Adipocyte (in vitro differentiated cells): ENCODE results near the gene GZMA.

Experiments
- DNase-seq: peaks from one replicate; pipeline ENCODE4 v3.0.0-alpha.2; 2015; ENCODE audit warnings: low read depth
- H3K27me3 ChIP-seq: replicated peaks from 2 replicates; pipeline ENCODE4 v1.7.0; 2013; ENCODE audit warnings: mild to moderate bottlenecking, low read length, moderate library complexity; ENCODE audit not compliant: control insufficient read depth, insufficient read depth
- H3K36me3 ChIP-seq: 2 replicates; pipeline ENCODE4 v1.7.0; 2013; ENCODE audit warnings: low read length, mild to moderate bottlenecking, moderate library complexity; ENCODE audit not compliant: control insufficient read depth, insufficient read depth, severe bottlenecking
- H3K4me1 ChIP-seq: 2 replicates; pipeline ENCODE4 v1.7.0; 2013; ENCODE audit warnings: mild to moderate bottlenecking, low read length, moderate library complexity; ENCODE audit not compliant: control insufficient read depth, insufficient read depth
- H3K4me3 ChIP-seq: 2 replicates; pipeline ENCODE4 v1.7.0; 2013; ENCODE audit warnings: mild to moderate bottlenecking, low read length, moderate library complexity
- H3K9ac ChIP-seq: 2 replicates; pipeline ENCODE4 v1.7.0; 2013; ENCODE audit warnings: mild to moderate bottlenecking, low read length, moderate library complexity
- H3K9me3 ChIP-seq: 2 replicates; pipeline ENCODE4 v1.7.0; 2013; ENCODE audit warnings: mild to moderate bottlenecking, low read length, moderate library complexity; ENCODE audit not compliant: control insufficient read depth

GZMA gene

GRCh38 chr5:55102348-55102747 lies at the start of gene GZMA:
Gene GZMA (plus strand): TSS chr5:55102646. CDS start chr5:55102683, 37 bp downstream.
- DNase-seq, result no peak
- Histone ChIP-seq H3K36me3 (no peaks in the 10 kb centered on the region), H3K27me3 (no peaks in the 10 kb centered on the region), H3K9ac (no peak within 1 kb of the TSS), H3K9me3 (peaks cover 3% of the 10 kb centered on the region), H3K4me1 (peaks cover 18% of the 10 kb centered on the region), H3K4me3 (no peak within 1 kb of the TSS)

- no peak overlapping the region for H3K4me3 ChIP-seq
- peaks cover 10% of the 10 kb centered on the region for H3K9me3 ChIP-seq
- H3K36me3 ChIP-seq, result no peaks in the 10 kb centered on the region
- no peaks in the 10 kb centered on the region for H3K27me3 ChIP-seq
- no peak overlapping the region for H3K9ac ChIP-seq
- no peak for DNase-seq
- peaks cover 11% of the 10 kb centered on the region for H3K4me1 ChIP-seq
Observed at GRCh38 chr5:55055183-55055582, 47.3 kb upstream of the GZMA start.

GRCh38 chr5:55062039-55062779 lies 40.2 kb upstream of the GZMA start:
- Histone ChIP-seq H3K27me3 (no peaks in the 10 kb centered on the region), H3K4me3 (no peak overlapping the region), H3K9ac (no peak overlapping the region), H3K4me1 (peaks cover 16% of the 10 kb centered on the region), H3K36me3 (no peaks in the 10 kb centered on the region), H3K9me3 (peaks cover 4% of the 10 kb centered on the region)
- no peak for DNase-seq

GRCh38 chr5:55063220-55063863 lies 39.1 kb upstream of the GZMA start:
- peak; percentile 63 for DNase-seq
- Histone ChIP-seq H3K9ac (no peak overlapping the region), H3K27me3 (no peaks in the 10 kb centered on the region), H3K9me3 (peaks cover 4% of the 10 kb centered on the region), H3K4me1 (peaks cover 16% of the 10 kb centered on the region), H3K4me3 (no peak overlapping the region), H3K36me3 (no peaks in the 10 kb centered on the region)

GRCh38 chr5:55063899-55064298 lies 38.5 kb upstream of the GZMA start:
- no peaks in the 10 kb centered on the region for H3K36me3 ChIP-seq
- peaks cover 14% of the 10 kb centered on the region for H3K4me1 ChIP-seq
- peak; percentile 68 for DNase-seq
- H3K9me3 ChIP-seq, result peaks cover 4% of the 10 kb centered on the region
- no peak overlapping the region for H3K4me3 ChIP-seq
- H3K9ac ChIP-seq, result no peak overlapping the region
- H3K27me3 ChIP-seq, result no peaks in the 10 kb centered on the region

GRCh38 chr5:55064523-55064922 lies 37.9 kb upstream of the GZMA start:
- H3K4me3 ChIP-seq, result no peak overlapping the region
- H3K27me3 ChIP-seq, result no peaks in the 10 kb centered on the region
- peaks cover 4% of the 10 kb centered on the region for H3K9me3 ChIP-seq
- H3K9ac ChIP-seq, result no peak overlapping the region
- H3K36me3 ChIP-seq, result no peaks in the 10 kb centered on the region
- H3K4me1 ChIP-seq, result peaks cover 7% of the 10 kb centered on the region
- DNase-seq, result no peak

- no peak overlapping the region for H3K9ac ChIP-seq
- H3K27me3 ChIP-seq, result no peaks in the 10 kb centered on the region
- H3K4me1 ChIP-seq, result peaks cover 4% of the 10 kb centered on the region
- no peak overlapping the region for H3K4me3 ChIP-seq
- no peak for DNase-seq
- H3K9me3 ChIP-seq, result peaks cover 4% of the 10 kb centered on the region
- H3K36me3 ChIP-seq, result no peaks in the 10 kb centered on the region
Observed at GRCh38 chr5:55066277-55066676, 36.2 kb upstream of the GZMA start.

GRCh38 chr5:55070968-55071367 lies 31.5 kb upstream of the GZMA start:
- DNase-seq, result no peak
- Histone ChIP-seq H3K27me3 (no peaks in the 10 kb centered on the region), H3K9me3 (no peaks in the 10 kb centered on the region), H3K4me3 (no peak overlapping the region), H3K36me3 (no peaks in the 10 kb centered on the region), H3K9ac (no peak overlapping the region), H3K4me1 (no peaks in the 10 kb centered on the region)

- H3K36me3 ChIP-seq, result no peaks in the 10 kb centered on the region
Observed at GRCh38 chr5:55071413-55071812, 31.0 kb upstream of the GZMA start.

GRCh38 chr5:55072666-55073065 lies 29.8 kb upstream of the GZMA start:
- no peaks in the 10 kb centered on the region for H3K36me3 ChIP-seq
- no peak for DNase-seq
- no peaks in the 10 kb centered on the region for H3K9me3 ChIP-seq

More at GRCh38 chr5:55071413-55071812, 31.0 kb upstream of the GZMA start:
- Histone ChIP-seq H3K4me1 (no peaks in the 10 kb centered on the region), H3K9ac (no peak overlapping the region), H3K4me3 (no peak overlapping the region), H3K9me3 (no peaks in the 10 kb centered on the region), H3K27me3 (no peaks in the 10 kb centered on the region)
- DNase-seq, result no peak

GRCh38 chr5:55073211-55073610 lies 29.2 kb upstream of the GZMA start:
- Histone ChIP-seq H3K36me3 (no peaks in the 10 kb centered on the region), H3K4me1 (no peaks in the 10 kb centered on the region), H3K4me3 (no peak overlapping the region), H3K9me3 (no peaks in the 10 kb centered on the region), H3K9ac (no peak overlapping the region), H3K27me3 (no peaks in the 10 kb centered on the region)
- DNase-seq, result no peak

More at GRCh38 chr5:55072666-55073065, 29.8 kb upstream of the GZMA start:
- Histone ChIP-seq H3K9ac (no peak overlapping the region), H3K4me1 (no peaks in the 10 kb centered on the region), H3K27me3 (no peaks in the 10 kb centered on the region), H3K4me3 (no peak overlapping the region)
